ENCODE data around the gene KIAA1191. TPM values are rescaled to one million over a fixed set of nuclear protein-coding genes. Genes with fewer than 3 reads are reported as not detected.
"Not testable (repeated sequence)": the region's sequence is repeated elsewhere in the genome, so short reads cannot be mapped to it uniquely, and the experiment has no call there.

KIAA1191 gene
- total RNA-seq, 2 experiments from 2014 or later, result 70.0 to 72.0 TPM

DNA sequence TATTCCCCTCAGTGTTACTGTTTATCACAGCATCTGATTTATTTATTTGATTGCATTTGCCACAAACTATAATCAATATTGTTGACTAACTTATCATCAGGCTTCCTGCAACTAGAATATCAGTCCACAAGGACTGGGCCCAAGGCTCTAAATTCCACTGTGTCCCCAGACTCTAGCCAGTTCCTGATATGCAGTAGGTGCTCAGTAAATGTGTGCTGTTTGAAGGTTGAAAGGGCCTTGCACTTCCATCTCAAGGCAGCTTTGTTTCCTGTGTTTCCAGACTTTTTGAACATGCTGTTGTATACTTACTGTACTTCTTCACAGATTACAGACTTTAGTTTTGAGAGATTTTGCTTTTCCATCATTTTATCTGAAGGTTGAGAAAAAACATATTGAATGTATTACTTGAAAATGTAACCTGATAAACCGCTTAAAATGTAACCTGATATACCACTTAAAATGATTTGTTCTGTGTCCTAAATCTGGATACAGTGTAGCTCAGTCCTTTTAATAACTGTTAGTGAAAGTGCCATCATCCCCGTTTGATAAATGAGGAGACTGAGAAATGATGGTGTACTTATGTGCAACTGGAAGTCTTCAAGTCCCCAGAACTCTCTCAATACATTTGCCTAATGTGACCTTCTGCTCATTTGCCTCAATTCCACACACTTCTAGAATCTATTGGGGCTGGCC is 18.7 kb downstream of the KIAA1191 start:
- Mint-ChIP-seq H3K27me3 (no peaks in the 10 kb centered on the region), H3K36me3 (peaks cover 18% of the 10 kb centered on the region), H3K4me3 (no peak overlapping the region), H3K27ac (no peak overlapping the region), H3K4me1 (no peaks in the 10 kb centered on the region), H3K9me3 (no peaks in the 10 kb centered on the region)
- no peak for ATAC-seq (ENCODE audit: low read depth)
- POLR2A ChIA-PET, result no interaction called here
- DNase-seq, result no peak

DNA sequence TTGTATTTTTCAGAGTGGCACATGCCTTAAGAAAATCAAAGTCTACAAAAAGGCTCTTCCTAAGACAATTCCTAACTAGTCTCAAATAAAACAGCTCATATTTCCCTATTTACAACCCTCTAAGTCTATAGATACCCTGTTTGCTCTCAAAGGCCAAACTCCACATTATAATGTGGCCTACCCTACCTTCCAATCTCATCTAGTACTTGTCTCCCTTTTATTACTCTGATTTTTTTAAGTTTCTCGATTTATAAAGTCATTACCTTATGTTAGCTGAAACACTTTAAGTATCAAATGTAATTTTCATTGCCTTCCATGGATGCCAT is 19.4 kb downstream of the KIAA1191 start:
- no peak overlapping the region for H3K27ac Mint-ChIP-seq
- H3K9me3 Mint-ChIP-seq, result no peaks in the 10 kb centered on the region
- ATAC-seq (ENCODE audit: low read depth) (no peak), DNase-seq (no peak)
- POLR2A ChIA-PET, result no interaction called here
- H3K27me3 Mint-ChIP-seq, result no peaks in the 10 kb centered on the region
- H3K4me1 Mint-ChIP-seq, result no peaks in the 10 kb centered on the region
- peaks cover 13% of the 10 kb centered on the region for H3K36me3 Mint-ChIP-seq
- no peak overlapping the region for H3K4me3 Mint-ChIP-seq

- Mint-ChIP-seq H3K9me3 (no peaks in the 10 kb centered on the region), H3K4me3 (no peak overlapping the region), H3K27ac (no peak overlapping the region), H3K4me1 (no peaks in the 10 kb centered on the region), H3K27me3 (no peaks in the 10 kb centered on the region), H3K36me3 (peaks cover 15% of the 10 kb centered on the region)
- POLR2A ChIA-PET, result no interaction called here
- ATAC-seq (ENCODE audit: low read depth) (no peak), DNase-seq (no peak)
Observed at GRCh38 chr5:176341325-176342157, 20.0 kb downstream of the KIAA1191 start.

DNA sequence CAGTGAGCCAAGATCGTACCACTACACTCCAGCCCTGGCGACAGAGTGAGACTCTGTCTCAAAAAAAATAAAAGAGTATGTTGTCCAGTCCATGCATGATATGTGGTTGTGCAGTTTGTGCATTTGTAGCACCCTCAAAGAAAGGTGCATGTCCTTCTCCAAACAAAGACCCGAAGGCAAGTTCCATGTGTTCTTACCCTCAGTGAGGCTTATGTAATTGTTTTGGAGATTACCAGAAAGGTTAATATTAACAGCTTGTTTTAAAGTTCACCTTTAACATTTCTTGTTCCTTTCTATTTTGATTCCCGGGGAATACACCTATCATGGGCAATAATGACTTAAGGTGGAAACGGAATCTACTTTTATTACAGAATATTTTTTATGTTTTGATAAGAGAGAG is 22.3 kb downstream of the KIAA1191 start:
- H3K9me3 Mint-ChIP-seq, result no peaks in the 10 kb centered on the region
- H3K27me3 Mint-ChIP-seq, result no peaks in the 10 kb centered on the region
- peaks cover 22% of the 10 kb centered on the region for H3K36me3 Mint-ChIP-seq

DNA sequence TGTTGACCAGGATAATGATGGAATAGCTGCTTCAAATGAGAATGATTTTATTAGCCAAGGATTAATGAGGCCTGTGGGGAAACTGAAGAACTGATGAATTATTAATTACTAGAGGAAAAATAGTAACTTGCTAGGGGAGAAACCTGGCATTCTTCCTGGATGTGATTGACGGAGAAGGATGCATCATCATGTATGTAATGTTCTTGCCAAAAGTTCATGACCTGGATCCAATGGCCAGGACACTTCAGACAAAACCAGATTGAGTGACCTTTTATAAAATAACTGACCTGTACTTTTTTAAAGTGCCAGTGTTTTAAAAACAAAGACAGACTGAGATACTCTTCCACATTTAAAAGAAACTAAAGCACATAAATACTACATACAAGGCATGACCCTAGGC is 23.7 kb downstream of the KIAA1191 start:
- H3K4me1 Mint-ChIP-seq, result peaks cover 1% of the 10 kb centered on the region
- no peak overlapping the region for H3K27ac Mint-ChIP-seq
- ATAC-seq (ENCODE audit: low read depth) (no peak), DNase-seq (no peak)
- peaks cover 31% of the 10 kb centered on the region for H3K36me3 Mint-ChIP-seq
- H3K9me3 Mint-ChIP-seq, result peaks cover 2% of the 10 kb centered on the region
- H3K27me3 Mint-ChIP-seq, result no peaks in the 10 kb centered on the region
- no peak overlapping the region for H3K4me3 Mint-ChIP-seq
- POLR2A ChIA-PET, result no interaction called here

More for the DNA sequence above, 22.3 kb downstream of the KIAA1191 start:
- POLR2A ChIA-PET, result no interaction called here
- ATAC-seq (ENCODE audit: low read depth), result no peak
- H3K27ac Mint-ChIP-seq, result no peak overlapping the region
- no peak for DNase-seq
- no peak overlapping the region for H3K4me3 Mint-ChIP-seq
- no peaks in the 10 kb centered on the region for H3K4me1 Mint-ChIP-seq

DNA sequence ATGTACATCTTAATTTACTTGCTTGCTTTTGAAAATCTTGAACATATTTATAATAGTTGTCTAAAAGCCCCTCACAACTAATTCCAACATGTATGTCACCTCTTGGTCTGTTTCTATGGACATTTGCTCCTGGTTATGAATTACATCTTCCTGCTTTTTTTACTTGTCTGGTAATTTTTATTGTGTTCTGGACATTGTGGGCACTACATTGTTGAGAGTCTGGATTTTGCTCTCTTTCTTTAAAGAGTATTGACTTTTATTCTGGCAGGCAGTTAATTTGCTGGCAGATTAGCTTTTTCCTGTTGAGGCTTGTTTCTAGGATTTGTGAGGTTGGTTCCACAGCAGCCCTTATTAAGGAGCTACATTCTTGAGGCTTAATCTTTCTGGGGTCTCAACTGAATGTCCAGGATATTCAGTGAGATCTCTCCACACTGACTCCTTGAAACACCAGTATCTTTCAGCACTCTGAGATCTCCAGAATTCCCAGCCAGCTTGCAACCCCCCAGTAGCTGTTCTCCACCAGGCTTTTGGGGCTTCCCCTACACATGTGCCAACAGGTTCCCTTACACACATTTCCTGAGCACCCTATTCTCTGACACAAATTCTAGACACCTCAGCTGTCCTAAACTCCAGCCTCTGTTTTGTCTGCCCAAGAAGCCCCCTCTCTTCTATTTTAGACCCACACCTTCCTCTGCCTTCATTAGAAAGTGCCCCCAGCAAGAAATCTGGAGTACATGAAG is 27.4 kb downstream of the KIAA1191 start:
- no peaks in the 10 kb centered on the region for H3K27me3 Mint-ChIP-seq
- peaks cover 2% of the 10 kb centered on the region for H3K9me3 Mint-ChIP-seq
- H3K27ac Mint-ChIP-seq, result no peak overlapping the region
- POLR2A ChIA-PET, result no interaction called here
- DNase-seq (no peak), ATAC-seq (ENCODE audit: low read depth) (no peak)
- no peak overlapping the region for H3K4me3 Mint-ChIP-seq
- H3K4me1 Mint-ChIP-seq, result peaks cover 1% of the 10 kb centered on the region
- H3K36me3 Mint-ChIP-seq, result peaks cover 23% of the 10 kb centered on the region

DNA sequence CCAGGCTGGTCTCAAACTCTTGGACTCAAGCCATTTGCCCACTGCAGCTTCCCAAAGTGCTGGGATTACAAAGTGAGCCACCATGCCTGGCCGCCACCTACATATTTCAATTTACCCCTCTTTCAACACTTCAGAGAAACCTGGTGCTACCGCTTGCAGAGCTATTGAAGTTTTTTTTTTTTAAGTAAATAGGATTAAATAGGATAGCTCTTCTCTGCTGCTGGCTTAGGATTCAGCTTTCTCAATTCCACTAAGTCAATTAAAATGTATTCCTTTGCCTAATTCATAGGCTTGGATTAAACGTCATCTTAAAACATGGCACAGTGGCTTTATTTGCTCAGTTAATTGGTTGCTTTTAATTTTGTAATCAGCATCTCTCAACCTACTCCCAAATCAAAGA is 41.0 kb downstream of the KIAA1191 start:
- Mint-ChIP-seq H3K27ac (no peak overlapping the region), H3K27me3 (no peaks in the 10 kb centered on the region), H3K36me3 (peaks cover 10% of the 10 kb centered on the region), H3K4me3 (no peak overlapping the region), H3K9me3 (no peaks in the 10 kb centered on the region), H3K4me1 (peaks cover 2% of the 10 kb centered on the region)
- DNase-seq, result no peak
- ATAC-seq (ENCODE audit: low read depth), result no peak
- POLR2A ChIA-PET, result no interaction called here

- POLR2A ChIA-PET, result interaction anchor here (0.7 kb wide), 1 partner anchor 10 kb away, joined by 3 read pairs; no protein-coding TSS in a partner anchor
- Mint-ChIP-seq H3K9me3 (no peaks in the 10 kb centered on the region), H3K36me3 (peaks cover 15% of the 10 kb centered on the region), H3K27me3 (no peaks in the 10 kb centered on the region), H3K27ac (no peak overlapping the region), H3K4me3 (no peak overlapping the region), H3K4me1 (peaks cover 2% of the 10 kb centered on the region)
- ATAC-seq (ENCODE audit: low read depth) (no peak), DNase-seq (no peak)
Observed at GRCh38 chr5:176319827-176320554, 41.6 kb downstream of the KIAA1191 start.

DNA sequence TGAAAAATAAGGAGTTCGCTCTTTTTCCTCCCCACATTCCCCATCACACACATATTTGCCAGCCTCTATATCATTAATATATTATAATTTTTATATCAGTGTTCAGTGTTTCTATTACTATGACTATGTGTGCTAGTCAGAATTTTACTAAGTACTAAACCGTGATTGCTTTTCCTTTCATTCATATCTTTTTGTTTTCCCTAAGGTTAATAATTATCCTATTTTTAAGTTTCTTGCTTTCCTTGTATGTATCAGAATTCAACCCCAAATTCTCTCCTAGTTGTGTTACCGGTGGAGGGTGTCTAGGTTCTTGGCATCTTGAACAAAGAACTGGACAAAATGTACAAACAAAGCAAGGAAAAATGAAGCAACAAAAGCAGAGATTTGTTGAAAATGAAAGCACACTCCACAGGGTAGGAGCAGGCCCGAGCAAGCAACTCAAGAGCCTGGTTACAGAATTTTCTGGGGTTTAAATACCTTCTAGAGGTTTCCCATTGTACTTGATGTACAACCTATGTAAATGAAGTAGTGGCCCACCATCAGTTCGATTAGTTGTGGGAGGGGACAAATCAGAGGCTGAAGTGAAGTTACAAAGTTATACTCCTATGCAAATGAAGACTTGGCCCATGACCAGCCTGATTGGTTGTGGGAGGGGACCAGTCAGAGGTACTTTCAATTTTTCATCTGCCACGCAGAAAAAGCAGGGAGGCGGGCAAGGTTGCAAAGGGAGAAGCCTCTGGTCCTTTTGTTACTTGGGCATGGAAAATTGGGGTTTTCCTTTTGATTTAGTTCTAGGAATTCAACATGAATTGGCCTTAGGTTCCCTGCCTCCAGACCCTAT is 43.8 kb downstream of the KIAA1191 start:
- no peak overlapping the region for H3K27ac Mint-ChIP-seq
- peaks cover 2% of the 10 kb centered on the region for H3K4me1 Mint-ChIP-seq
- no peak overlapping the region for H3K4me3 Mint-ChIP-seq
- H3K9me3 Mint-ChIP-seq, result no peaks in the 10 kb centered on the region
- H3K36me3 Mint-ChIP-seq, result peaks cover 21% of the 10 kb centered on the region
- ATAC-seq (ENCODE audit: low read depth) (no peak), DNase-seq (no peak)
- no peaks in the 10 kb centered on the region for H3K27me3 Mint-ChIP-seq
- POLR2A ChIA-PET, result no interaction called here

GRCh38 chr5:176305356-176305755 is 56.2 kb downstream of the KIAA1191 start:
- DNase-seq; H3K4me3 Mint-ChIP-seq; ATAC-seq (ENCODE audit: low read depth); H3K27me3 Mint-ChIP-seq; POLR2A ChIA-PET; H3K4me1 Mint-ChIP-seq; H3K9me3 Mint-ChIP-seq; H3K27ac Mint-ChIP-seq: not testable (repeated sequence)
- peaks cover 45% of the 10 kb centered on the region for H3K36me3 Mint-ChIP-seq
